Activated CD4-positive, CD25-positive, alpha-beta regulatory T cell treated with anti-CD3 and anti-CD28 coated beads, Interleukin-2, amount 50 U/mL, for 72 hours (primary cell): ENCODE measurements around the gene DOCK3.
"Not testable (repeated sequence)": the region's sequence is repeated elsewhere in the genome, so short reads cannot be mapped to it uniquely, and the experiment has no call there.

ENCODE experiments used
- DNase-seq: peaks from one replicate; pipeline ENCODE4 v3.0.0; 2021

DOCK3 gene

GRCh38 chr3:50651445-50651844 lies 23.3 kb upstream of the DOCK3 start:
- DNase-seq = no peak

GRCh38 chr3:50651920-50652529 lies 22.7 kb upstream of the DOCK3 start:
- no peak for DNase-seq

GRCh38 chr3:50652709-50653108 lies 22.0 kb upstream of the DOCK3 start:
- DNase-seq = peak; percentile 52

- no peak for DNase-seq
Measured at GRCh38 chr3:50653937-50654595, 20.7 kb upstream of the DOCK3 start.

- DNase-seq = no peak
Measured at GRCh38 chr3:50655009-50655830, 19.5 kb upstream of the DOCK3 start.

GRCh38 chr3:50656417-50657195 lies 18.1 kb upstream of the DOCK3 start:
- no peak for DNase-seq

GRCh38 chr3:50657407-50657806 lies 17.3 kb upstream of the DOCK3 start:
- no peak for DNase-seq

- no peak for DNase-seq
Measured at GRCh38 chr3:50657816-50658215, 16.9 kb upstream of the DOCK3 start.

- no peak for DNase-seq
Measured at GRCh38 chr3:50658416-50658815, 16.3 kb upstream of the DOCK3 start.

GRCh38 chr3:50658831-50659230 lies 15.9 kb upstream of the DOCK3 start:
- DNase-seq = no peak

- peak; percentile 15 for DNase-seq
Measured at GRCh38 chr3:50660386-50660785, 14.3 kb upstream of the DOCK3 start.

- DNase-seq = no peak
Measured at GRCh38 chr3:50661321-50661837, 13.3 kb upstream of the DOCK3 start.

GRCh38 chr3:50662408-50662807 lies 12.3 kb upstream of the DOCK3 start:
- no peak for DNase-seq

GRCh38 chr3:50665081-50665840 lies 9.5 kb upstream of the DOCK3 start:
- no peak for DNase-seq

GRCh38 chr3:50665841-50666115 lies 8.9 kb upstream of the DOCK3 start:
- DNase-seq = not testable (repeated sequence)

- no peak for DNase-seq
Measured at GRCh38 chr3:50666837-50667236, 7.9 kb upstream of the DOCK3 start.

- DNase-seq = no peak
Measured at GRCh38 chr3:50671331-50671730, 3.4 kb upstream of the DOCK3 start.

- DNase-seq = no peak
Measured at GRCh38 chr3:50672656-50673055, 2.1 kb upstream of the DOCK3 start.

GRCh38 chr3:50673931-50674330 lies 796 bp upstream of the DOCK3 start:
- DNase-seq = no peak

- DNase-seq = peak; percentile 69
Measured at GRCh38 chr3:50675179-50676030, 678 bp downstream of the DOCK3 start.

- DNase-seq = no peak
Measured at GRCh38 chr3:50676031-50676705, 1.4 kb downstream of the DOCK3 start.
